Right kidney (tissue), 1 donor: ENCODE results near the gene TMEM179.

Experiments
- DNase-seq: peaks from one replicate; pipeline ENCODE4 v3.0.0-alpha.2; 2016

TMEM179 gene

GRCh38 chr14:104554608-104555429 lies 49.8 kb downstream of the TMEM179 start:
- peak; percentile 12 for DNase-seq

GRCh38 chr14:104554088-104554607 lies 50.4 kb downstream of the TMEM179 start:
- no peak for DNase-seq

- peak; percentile 0 for DNase-seq
Observed at GRCh38 chr14:104553166-104554087, 51.1 kb downstream of the TMEM179 start.

- DNase-seq = no peak
Observed at GRCh38 chr14:104552738-104553125, 51.8 kb downstream of the TMEM179 start.

- DNase-seq = no peak
Observed at GRCh38 chr14:104551851-104552737, 52.5 kb downstream of the TMEM179 start.

- DNase-seq = no peak
Observed at GRCh38 chr14:104550861-104551728, 53.5 kb downstream of the TMEM179 start.

GRCh38 chr14:104550340-104550860 lies 54.2 kb downstream of the TMEM179 start:
- DNase-seq = no peak

- no peak for DNase-seq
Observed at GRCh38 chr14:104549536-104550339, 54.8 kb downstream of the TMEM179 start.

- DNase-seq = no peak
Observed at GRCh38 chr14:104548802-104549535, 55.6 kb downstream of the TMEM179 start.

GRCh38 chr14:104547998-104548700 lies 56.4 kb downstream of the TMEM179 start:
- no peak for DNase-seq

GRCh38 chr14:104547310-104547997 lies 57.1 kb downstream of the TMEM179 start:
- DNase-seq = no peak

GRCh38 chr14:104546591-104547309 lies 57.8 kb downstream of the TMEM179 start:
- no peak for DNase-seq

- no peak for DNase-seq
Observed at GRCh38 chr14:104545942-104546501, 58.5 kb downstream of the TMEM179 start.

- DNase-seq = no peak
Observed at GRCh38 chr14:104545151-104545941, 59.2 kb downstream of the TMEM179 start.

- DNase-seq = no peak
Observed at GRCh38 chr14:104544362-104544961, 60.1 kb downstream of the TMEM179 start.
